Thyroid gland (tissue), 4 donors: ENCODE measurements around the gene ZNF775.

ENCODE experiments used
- CTCF ChIP-seq, 6 experiments: fragments of 200-600 bp in 3 of 6; fragments of 450-650 bp in 3 of 6; sonication (generic) in 3 of 6; IDR thresholded peaks; one replicate each; pipeline ENCODE4 v1.5.1; 2016 to 2019; ENCODE audit warnings: antibody characterized with exemption in 6 of 6, mild to moderate bottlenecking in 2 of 6, inconsistent platforms in 1 of 6, moderate library complexity in 1 of 6
- POLR2A ChIP-seq, 2 donors: fragments of 450-650 bp; IDR thresholded peaks; one replicate each; pipeline ENCODE4 v1.6.1; 2017; ENCODE audit warnings: antibody characterized with exemption in 2 of 2, mild to moderate bottlenecking in 2 of 2, moderate library complexity in 1 of 2

DNA sequence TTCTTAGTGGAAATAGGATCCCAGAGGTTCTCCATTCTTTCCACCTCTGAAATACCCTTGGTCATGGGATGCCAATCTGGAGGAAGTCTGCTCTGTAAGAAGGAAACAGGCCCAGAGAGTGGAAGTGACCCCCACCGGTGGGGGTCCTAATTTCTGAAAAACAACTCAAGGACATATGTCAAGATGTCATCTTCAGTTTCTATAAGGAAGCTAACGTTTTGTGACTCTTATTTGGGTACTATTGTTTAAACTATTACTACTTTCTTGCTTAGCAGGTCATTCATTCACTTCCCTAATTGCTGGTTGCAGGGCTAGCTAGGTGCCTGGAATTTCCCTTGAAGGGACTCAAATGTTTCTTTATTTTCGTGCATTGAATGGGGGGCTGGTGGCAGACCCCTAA, 1.9 kb upstream of the ZNF775 start:
- TF ChIP-seq CTCF (IDR thresholded peaks at IDR 0.05), result no peak
- TF ChIP-seq POLR2A (IDR thresholded peaks at IDR 0.05), result no peak
